HG02981 (cell line): Measurements from ENCODE around the gene MB21D2.
A peak's percentile ranks its signal among the peaks of the same experiment; 100 is the strongest.

Source experiments
- ATAC-seq: cut with Tn5 transposase; IDR thresholded peaks from one replicate; pipeline ENCODE4 v1.9.1; 2021; ENCODE audit warnings: mild to moderate bottlenecking, moderate library complexity; ENCODE audit not compliant: unreplicated experiment

Gene MB21D2

GRCh38 chr3:192835818-192836815 is 81.5 kb downstream of the MB21D2 start:
- no peak for ATAC-seq

- ATAC-seq, result no peak
Measured at GRCh38 chr3:192834428-192834827, 83.2 kb downstream of the MB21D2 start.

- ATAC-seq, result no peak
Measured at GRCh38 chr3:192833177-192833890, 84.3 kb downstream of the MB21D2 start.

- no peak for ATAC-seq
Measured at GRCh38 chr3:192831801-192832347, 85.8 kb downstream of the MB21D2 start.

GRCh38 chr3:192831111-192831644 is 86.5 kb downstream of the MB21D2 start:
- ATAC-seq, result no peak

GRCh38 chr3:192830291-192831110 is 87.2 kb downstream of the MB21D2 start:
- no peak for ATAC-seq

- ATAC-seq, result no peak
Measured at GRCh38 chr3:192827863-192828594, 89.6 kb downstream of the MB21D2 start.

GRCh38 chr3:192827208-192827607 is 90.4 kb downstream of the MB21D2 start:
- no peak for ATAC-seq

- no peak for ATAC-seq
Measured at GRCh38 chr3:192826214-192827006, 91.2 kb downstream of the MB21D2 start.

GRCh38 chr3:192825657-192826200 is 91.9 kb downstream of the MB21D2 start:
- no peak for ATAC-seq

- no peak for ATAC-seq
Measured at GRCh38 chr3:192825216-192825615, 92.4 kb downstream of the MB21D2 start.

GRCh38 chr3:192824313-192824712 is 93.3 kb downstream of the MB21D2 start:
- ATAC-seq, result no peak

GRCh38 chr3:192821161-192821560 is 96.5 kb downstream of the MB21D2 start:
- ATAC-seq, result no peak

GRCh38 chr3:192820161-192820560 is 97.5 kb downstream of the MB21D2 start:
- no peak for ATAC-seq

- no peak for ATAC-seq
Measured at GRCh38 chr3:192819001-192819569, 98.6 kb downstream of the MB21D2 start.

GRCh38 chr3:192818126-192818525 is 99.5 kb downstream of the MB21D2 start:
- no peak for ATAC-seq

GRCh38 chr3:192817506-192817905 is 100.2 kb downstream of the MB21D2 start:
- no peak for ATAC-seq

- peak; percentile 43 for ATAC-seq
Measured at GRCh38 chr3:192817053-192817452, 100.6 kb downstream of the MB21D2 start.
